Adrenal gland (tissue), 12 donors: Measurements from ENCODE around the gene CCDC149. TPM values are rescaled to one million over a fixed set of nuclear protein-coding genes. Genes with fewer than 3 reads are reported as not detected.

Experiments
- DNase-seq, 7 donors: peaks; one replicate each; pipeline ENCODE4 v3.0.0-alpha.2; 2019 to 2020
- H3K27ac ChIP-seq, 5 donors: fragments of 200-600 bp; sonication (generic) in 4 of 5; 1 replicate in 3 of 5; 2 replicates in 2 of 5; pipeline versions ENCODE4 v1.5.1 to v1.8.0; 2016 to 2020; ENCODE audit warnings: mild to moderate bottlenecking in 1 of 5
- H3K27me3 ChIP-seq: fragments of 200-600 bp; 2 replicates; pipeline ENCODE4 v1.8.0; 2021
- H3K36me3 ChIP-seq, 2 donors: fragments of 200-600 bp; replicated peaks in 1 of 2; 1 replicate in 1 of 2; 2 replicates in 1 of 2; pipeline versions ENCODE4 v1.5.1 to v1.8.0; 2018 to 2022
- H3K4me1 ChIP-seq, 2 donors: fragments of 200-600 bp; replicated peaks in 1 of 2; 1 replicate in 1 of 2; 2 replicates in 1 of 2; pipeline versions ENCODE4 v1.5.1 to v1.8.0; 2018 to 2021
- H3K4me3 ChIP-seq, 4 donors: fragments of 200-600 bp; sonication (generic) in 3 of 4; one replicate each; pipeline ENCODE4 v1.5.1; 2016 to 2018
- H3K9me3 ChIP-seq, 3 donors: fragments of 200-600 bp; sonication (generic) in 1 of 3; replicated peaks in 1 of 3; 1 replicate in 2 of 3; 2 replicates in 1 of 3; pipeline versions ENCODE4 v1.5.1 to v1.8.0; 2016 to 2021
- POLR2A ChIP-seq, 2 donors: fragments of 450-650 bp; IDR thresholded peaks; one replicate each; pipeline ENCODE4 v1.6.1; 2017; ENCODE audit warnings: antibody characterized with exemption in 2 of 2, mild to moderate bottlenecking in 2 of 2, moderate library complexity in 1 of 2
- WGBS, 4 donors: extraction: QIAGEN DNeasy Blood & Tissue Kit in 2 of 4; methylation state at CpG; one replicate each; pipeline versions ENCODE4 v1.1.5 to v1.1.7; 2013 to 2017; 5-methylcytosine and 5-hydroxymethylcytosine counted together
- intact Hi-C, 2 donors: fragments of 100-400 bp; cut with DNase I; formaldehyde crosslinking; loops; one replicate each; pipeline versions ENCODE4 v1.14.1 to v1.15.0; 2022 to 2023
- polyA plus RNA-seq, 3 donors: library from polyadenylated mRNA; stranded (reverse); fragments of 200-250 nt in 2 of 3; fragments of 350-450 nt in 1 of 3; fragmentation: Illumina TruSeq in 1 of 3; extraction: RNeasy Lipid Tissue Mini Kit (QIAGEN cat#74804) in 1 of 3; gene quantifications; one replicate each; pipeline ENCODE4 v1.2.3, GENCODE V29; 2013 to 2014
- total RNA-seq, 9 donors: library from RNA; depleted of rRNA in 4 of 9; stranded (reverse); fragments of >200 nt in 4 of 9; fragments of 120-200 nt in 1 of 9; fragmentation: NEBNext Ultra II Directional in 1 of 9; extraction: Animal tissue kit (Norgen Biotek cat#: 25700) in 1 of 9; gene quantifications; one replicate each; pipeline versions ENCODE4 v1.1.0 to v1.2.4, GENCODE V29; 2013 to 2023
- TF ChIP-seq, protein P1 (sequence below), 6 experiments: fragments of 450-650 bp in 4 of 6; fragments of 200-600 bp in 2 of 6; sonication (generic) in 1 of 6; IDR thresholded peaks; 1 replicate in 5 of 6; 2 replicates in 1 of 6; pipeline versions ENCODE4 v1.5.1 to v1.8.0; 2016 to 2021; ENCODE audit warnings: antibody characterized with exemption in 6 of 6, mild to moderate bottlenecking in 2 of 6, moderate library complexity in 1 of 6
- donor health status: healthy with polysubstance abuse.
- donor health status: Bipolar disorder and iron deficiency.
- donor health status: DM: yes; HTN: yes; CAD: no.
- donor health status: DM: no; HTN: no; CAD: no.
- donor health status: DM: no; HTN: no; CAD: no.
- donor health status: DM: yes; HTN: yes; CAD: no.

The CCDC149 gene
- total and polyA plus RNA-seq, 12 donors = 3.6 to 13.0 (median 8.4) TPM

DNA sequence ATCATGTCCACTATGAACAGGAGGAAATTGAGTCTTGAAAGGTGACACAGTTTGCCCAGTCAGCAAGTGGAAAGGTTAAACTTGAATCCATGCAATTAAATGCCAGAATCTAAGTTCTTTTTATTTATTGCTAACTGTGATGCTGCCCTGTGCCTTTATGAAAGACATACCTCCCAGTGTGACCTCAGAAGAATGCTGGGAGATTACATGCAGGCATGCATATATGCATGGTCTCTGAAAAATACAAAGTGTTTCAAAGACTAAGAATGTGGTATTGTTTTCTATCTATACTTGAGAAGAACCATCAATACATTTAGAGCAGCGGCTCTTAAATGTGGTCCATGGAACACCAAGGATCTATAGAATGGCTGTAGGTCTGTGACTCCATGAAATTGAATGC, 45.6 kb downstream of the CCDC149 start:
- Histone ChIP-seq H3K27me3 (no peaks in the 10 kb centered on the region), H3K27ac (no peak overlapping the region), H3K36me3 (no peaks in the 10 kb centered on the region), H3K9me3 (peaks cover 0 to 9% (median 0%) of the 10 kb centered on the region in 3 donors), H3K4me1 (no peaks in the 10 kb centered on the region), H3K4me3 (no peak overlapping the region)
- 96 to 100% (median 99%) methylated on average over 1 of the region's 1 CpG for WGBS, 4 donors
- TF ChIP-seq POLR2A (IDR thresholded peaks at IDR 0.05) = no peak
- TF ChIP-seq, protein P1, sequence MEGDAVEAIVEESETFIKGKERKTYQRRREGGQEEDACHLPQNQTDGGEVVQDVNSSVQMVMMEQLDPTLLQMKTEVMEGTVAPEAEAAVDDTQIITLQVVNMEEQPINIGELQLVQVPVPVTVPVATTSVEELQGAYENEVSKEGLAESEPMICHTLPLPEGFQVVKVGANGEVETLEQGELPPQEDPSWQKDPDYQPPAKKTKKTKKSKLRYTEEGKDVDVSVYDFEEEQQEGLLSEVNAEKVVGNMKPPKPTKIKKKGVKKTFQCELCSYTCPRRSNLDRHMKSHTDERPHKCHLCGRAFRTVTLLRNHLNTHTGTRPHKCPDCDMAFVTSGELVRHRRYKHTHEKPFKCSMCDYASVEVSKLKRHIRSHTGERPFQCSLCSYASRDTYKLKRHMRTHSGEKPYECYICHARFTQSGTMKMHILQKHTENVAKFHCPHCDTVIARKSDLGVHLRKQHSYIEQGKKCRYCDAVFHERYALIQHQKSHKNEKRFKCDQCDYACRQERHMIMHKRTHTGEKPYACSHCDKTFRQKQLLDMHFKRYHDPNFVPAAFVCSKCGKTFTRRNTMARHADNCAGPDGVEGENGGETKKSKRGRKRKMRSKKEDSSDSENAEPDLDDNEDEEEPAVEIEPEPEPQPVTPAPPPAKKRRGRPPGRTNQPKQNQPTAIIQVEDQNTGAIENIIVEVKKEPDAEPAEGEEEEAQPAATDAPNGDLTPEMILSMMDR (IDR thresholded peaks at IDR 0.05) = no peak
- intact Hi-C loops = no loop called here
- no peak for DNase-seq

- H3K36me3 ChIP-seq = no peaks in the 10 kb centered on the region
- peaks cover 0 to 9% (median 0%) of the 10 kb centered on the region in 3 donors for H3K9me3 ChIP-seq
- no peak for TF ChIP-seq POLR2A (IDR thresholded peaks at IDR 0.05)
- TF ChIP-seq, protein P1 (IDR thresholded peaks at IDR 0.05) = no peak
- intact Hi-C loops = no loop called here
- no peak overlapping the region for H3K27ac ChIP-seq
- H3K27me3 ChIP-seq = no peaks in the 10 kb centered on the region
- DNase-seq = no peak
- 88 to 93% (median 92%) methylated on average over 4 of the region's 4 CpGs for WGBS, 4 donors
- H3K4me3 ChIP-seq = no peak overlapping the region
- H3K4me1 ChIP-seq = no peaks in the 10 kb centered on the region
Measured at GRCh38 chr4:24865401-24865800, 47.4 kb downstream of the CCDC149 start.

- Histone ChIP-seq H3K27me3 (no peaks in the 10 kb centered on the region), H3K9me3 (peaks cover 0 to 9% (median 0%) of the 10 kb centered on the region in 3 donors), H3K36me3 (no peaks in the 10 kb centered on the region), H3K4me1 (peaks cover 0 to 2% of the 10 kb centered on the region in 2 donors), H3K27ac (no peak overlapping the region), H3K4me3 (no peak overlapping the region)
- intact Hi-C loops = no loop called here
- WGBS, 4 donors = 97 to 99% (median 99%) methylated on average over 8 of the region's 8 CpGs
- TF ChIP-seq, protein P1 (IDR thresholded peaks at IDR 0.05) = no peak
- no peak for TF ChIP-seq POLR2A (IDR thresholded peaks at IDR 0.05)
- DNase-seq = no peak
Measured at GRCh38 chr4:24863799-24864198, 49.0 kb downstream of the CCDC149 start.

DNA sequence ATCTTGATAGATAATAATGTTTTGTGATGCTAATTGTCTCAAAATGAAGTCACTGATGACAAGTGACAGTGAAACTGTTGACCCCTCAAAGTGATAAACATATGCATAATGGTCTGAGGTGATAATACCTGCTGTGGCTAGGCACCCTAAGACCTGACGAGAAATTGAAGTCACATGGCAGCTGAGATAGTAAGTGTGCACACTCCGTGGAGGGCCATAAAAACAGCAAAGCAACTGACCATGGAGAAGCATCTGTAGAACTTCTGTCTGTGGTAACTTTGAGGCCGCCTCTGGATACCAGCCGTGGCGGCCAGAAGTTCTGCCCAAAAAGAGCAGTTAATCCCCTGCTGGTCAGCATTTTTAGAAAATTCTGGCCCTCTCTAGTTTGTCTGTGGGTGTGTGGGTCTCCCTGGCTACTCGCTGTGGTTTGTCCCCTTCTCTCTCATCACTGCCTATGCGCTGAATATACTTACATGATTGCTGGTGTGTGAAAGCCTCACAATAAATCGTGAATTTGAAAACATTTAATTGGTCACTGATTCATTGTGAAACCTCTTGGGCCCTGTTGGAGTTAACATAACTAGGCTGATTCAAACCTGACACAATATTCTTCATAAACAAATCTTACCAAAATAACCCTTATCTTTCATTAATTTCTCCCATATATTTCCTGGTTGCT, 50.6 kb downstream of the CCDC149 start:
- no peaks in the 10 kb centered on the region for H3K27me3 ChIP-seq
- peaks cover 0 to 9% (median 0%) of the 10 kb centered on the region in 3 donors for H3K9me3 ChIP-seq
- no peak for DNase-seq
- no peaks in the 10 kb centered on the region for H3K36me3 ChIP-seq
- intact Hi-C loops = no loop called here
- TF ChIP-seq, protein P1 (IDR thresholded peaks at IDR 0.05) = no peak
- TF ChIP-seq POLR2A (IDR thresholded peaks at IDR 0.05) = no peak
- peaks cover 5 to 16% of the 10 kb centered on the region in 2 donors for H3K4me1 ChIP-seq
- H3K4me3 ChIP-seq = no peak overlapping the region
- no peak overlapping the region for H3K27ac ChIP-seq
- 95 to 97% (median 96%) methylated on average over 6 to 8 of the region's 8 CpGs for WGBS, 4 donors
